CMK (cell line): ENCODE data around the gene HEATR1.
A peak's percentile ranks its signal among the peaks of the same experiment; 100 is the strongest.
"Not testable (repeated sequence)": the region's sequence is repeated elsewhere in the genome, so short reads cannot be mapped to it uniquely, and the experiment has no call there.

ENCODE experiments used
- DNase-seq: peaks from one replicate; pipeline ENCODE4 v3.0.0-alpha.2; 2010; ENCODE audit warnings: low read depth

Gene HEATR1, protein sequence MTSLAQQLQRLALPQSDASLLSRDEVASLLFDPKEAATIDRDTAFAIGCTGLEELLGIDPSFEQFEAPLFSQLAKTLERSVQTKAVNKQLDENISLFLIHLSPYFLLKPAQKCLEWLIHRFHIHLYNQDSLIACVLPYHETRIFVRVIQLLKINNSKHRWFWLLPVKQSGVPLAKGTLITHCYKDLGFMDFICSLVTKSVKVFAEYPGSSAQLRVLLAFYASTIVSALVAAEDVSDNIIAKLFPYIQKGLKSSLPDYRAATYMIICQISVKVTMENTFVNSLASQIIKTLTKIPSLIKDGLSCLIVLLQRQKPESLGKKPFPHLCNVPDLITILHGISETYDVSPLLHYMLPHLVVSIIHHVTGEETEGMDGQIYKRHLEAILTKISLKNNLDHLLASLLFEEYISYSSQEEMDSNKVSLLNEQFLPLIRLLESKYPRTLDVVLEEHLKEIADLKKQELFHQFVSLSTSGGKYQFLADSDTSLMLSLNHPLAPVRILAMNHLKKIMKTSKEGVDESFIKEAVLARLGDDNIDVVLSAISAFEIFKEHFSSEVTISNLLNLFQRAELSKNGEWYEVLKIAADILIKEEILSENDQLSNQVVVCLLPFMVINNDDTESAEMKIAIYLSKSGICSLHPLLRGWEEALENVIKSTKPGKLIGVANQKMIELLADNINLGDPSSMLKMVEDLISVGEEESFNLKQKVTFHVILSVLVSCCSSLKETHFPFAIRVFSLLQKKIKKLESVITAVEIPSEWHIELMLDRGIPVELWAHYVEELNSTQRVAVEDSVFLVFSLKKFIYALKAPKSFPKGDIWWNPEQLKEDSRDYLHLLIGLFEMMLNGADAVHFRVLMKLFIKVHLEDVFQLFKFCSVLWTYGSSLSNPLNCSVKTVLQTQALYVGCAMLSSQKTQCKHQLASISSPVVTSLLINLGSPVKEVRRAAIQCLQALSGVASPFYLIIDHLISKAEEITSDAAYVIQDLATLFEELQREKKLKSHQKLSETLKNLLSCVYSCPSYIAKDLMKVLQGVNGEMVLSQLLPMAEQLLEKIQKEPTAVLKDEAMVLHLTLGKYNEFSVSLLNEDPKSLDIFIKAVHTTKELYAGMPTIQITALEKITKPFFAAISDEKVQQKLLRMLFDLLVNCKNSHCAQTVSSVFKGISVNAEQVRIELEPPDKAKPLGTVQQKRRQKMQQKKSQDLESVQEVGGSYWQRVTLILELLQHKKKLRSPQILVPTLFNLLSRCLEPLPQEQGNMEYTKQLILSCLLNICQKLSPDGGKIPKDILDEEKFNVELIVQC (N-terminal part only)

DNA sequence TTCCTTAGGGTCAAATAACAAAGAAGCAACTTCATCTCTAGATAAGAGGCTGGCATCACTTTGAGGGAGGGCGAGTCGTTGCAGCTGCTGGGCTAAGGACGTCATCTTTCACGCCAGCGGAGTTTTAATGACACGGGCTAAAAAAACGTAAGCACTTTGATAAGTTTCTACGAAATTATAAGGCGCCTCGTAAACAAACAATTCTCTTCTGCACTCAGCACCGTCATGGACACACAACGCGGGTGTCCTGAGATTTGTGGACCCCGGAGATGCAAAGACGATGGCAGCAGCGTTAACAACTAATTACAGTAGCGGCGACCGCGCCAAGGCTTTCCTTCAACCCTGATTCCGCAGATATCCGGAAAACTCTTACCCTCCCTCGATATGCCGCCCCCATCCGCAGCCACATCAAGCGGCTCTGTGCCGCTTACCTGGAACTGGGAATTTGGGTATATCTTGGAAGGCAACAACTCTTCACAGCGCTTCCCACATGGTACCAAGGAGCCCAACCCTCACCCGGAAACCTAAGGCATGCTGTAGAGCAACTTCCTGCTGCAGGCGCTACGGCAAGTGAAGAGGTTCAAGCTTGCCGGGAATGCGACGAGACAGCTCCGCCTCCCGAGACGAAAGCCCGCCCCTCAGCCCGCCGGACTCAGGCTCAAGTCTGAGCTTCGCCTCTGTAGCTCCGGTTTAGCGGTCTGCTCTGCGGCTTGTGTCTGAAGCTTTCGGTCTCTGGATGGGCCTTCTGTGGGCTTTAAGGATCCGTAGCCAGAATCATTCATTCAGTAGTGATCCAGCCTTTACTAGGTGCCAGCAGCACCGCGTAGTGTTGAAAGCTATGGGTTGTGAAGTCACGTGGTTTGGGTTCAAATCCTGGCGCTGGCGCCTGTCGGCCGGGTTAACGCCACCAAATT, at the start of gene HEATR1:
TSS of gene HEATR1 (minus strand) at position 526 of the 914 bp plus-strand sequence. CDS start at position 105, 421 bp downstream.
- peak; percentile 97 for DNase-seq

DNA sequence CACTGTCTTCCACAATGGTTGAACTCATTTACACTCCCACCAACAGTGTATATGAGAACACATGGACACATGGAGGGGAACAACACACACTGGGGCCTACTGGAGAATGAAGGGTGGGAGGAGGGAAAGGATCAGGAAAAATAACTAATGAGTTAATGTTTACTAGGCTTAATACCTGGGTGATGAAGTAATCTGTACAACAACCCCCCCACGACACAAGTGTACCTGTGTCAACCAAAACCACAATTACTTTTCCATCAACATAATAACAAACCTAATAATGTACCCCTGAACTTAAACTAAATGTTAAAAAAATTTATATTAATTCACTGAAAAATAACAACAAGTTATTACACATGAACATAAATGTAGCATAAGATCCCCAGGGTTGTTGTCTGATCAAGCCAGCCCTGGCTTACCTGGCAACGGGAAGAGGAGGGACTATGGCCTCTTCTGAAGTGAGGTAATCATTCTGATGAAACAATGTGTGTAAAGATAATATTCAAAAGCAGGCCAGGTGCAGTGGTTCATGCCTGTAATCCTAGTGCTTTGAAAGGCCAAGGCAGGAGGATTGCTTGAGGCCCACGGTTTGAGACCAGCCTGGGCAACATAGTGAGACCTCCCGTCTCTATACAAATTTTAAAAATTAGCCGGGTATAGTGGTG, 40.8 kb upstream of the HEATR1 start:
- no peak for DNase-seq

DNA sequence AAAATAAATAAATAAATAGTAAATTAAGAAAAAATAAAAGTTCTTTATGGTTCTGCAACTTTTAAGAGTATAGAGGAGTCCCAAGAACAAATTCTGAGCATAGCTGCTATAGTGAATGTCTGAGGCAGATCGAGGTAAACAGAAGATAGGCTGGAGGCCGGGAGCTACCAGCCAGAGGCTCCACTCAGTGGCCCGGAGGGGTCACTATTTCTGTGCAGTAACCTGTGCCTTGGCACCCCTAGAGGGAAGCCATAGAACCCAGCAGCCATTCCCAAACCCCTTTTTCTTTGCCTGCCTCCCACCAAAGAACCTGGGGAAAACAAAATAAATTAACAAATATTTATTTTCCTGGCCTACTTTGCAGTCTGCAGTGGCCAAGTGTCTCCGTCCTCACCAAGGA, 38.4 kb upstream of the HEATR1 start:
- no peak for DNase-seq

DNA sequence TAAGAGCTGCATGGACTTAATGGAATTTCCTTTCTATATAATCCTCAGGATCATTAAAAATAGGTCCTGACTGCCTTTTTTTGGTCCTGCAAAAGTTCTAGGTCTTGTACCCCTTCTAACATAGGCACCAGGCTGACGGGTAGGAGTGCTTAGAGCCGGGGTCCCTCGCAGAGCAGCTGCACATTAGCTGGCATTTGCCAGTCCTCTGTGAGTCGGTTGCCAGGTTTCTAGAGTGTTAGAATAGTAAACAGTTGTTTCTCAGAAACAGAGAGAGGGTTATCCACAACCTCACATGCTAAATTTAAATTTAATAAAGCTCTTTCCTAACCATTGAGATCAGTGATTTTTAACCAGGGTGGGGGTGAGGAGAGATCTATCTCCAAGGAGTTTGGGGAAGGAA, 35.4 kb upstream of the HEATR1 start:
- no peak for DNase-seq

DNA sequence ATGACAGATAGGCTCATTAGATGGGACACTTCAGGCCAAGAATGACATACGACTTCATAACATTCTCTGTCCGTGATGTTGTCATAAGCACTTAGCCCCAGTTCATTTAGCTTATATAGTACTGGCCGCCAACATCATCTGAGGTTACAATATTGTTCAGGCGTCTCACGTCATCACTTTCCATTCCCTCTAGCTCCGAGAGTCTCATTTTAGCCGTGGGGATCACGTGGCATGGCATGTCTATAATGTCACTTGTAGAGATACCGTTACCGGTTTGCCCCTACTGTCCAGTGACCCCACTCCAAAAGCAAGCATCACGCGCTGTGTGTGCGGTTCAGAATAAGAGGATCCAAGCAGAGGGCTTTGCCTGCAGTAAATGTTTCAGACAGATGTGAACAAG, 34.6 kb upstream of the HEATR1 start:
- DNase-seq, result no peak

DNA sequence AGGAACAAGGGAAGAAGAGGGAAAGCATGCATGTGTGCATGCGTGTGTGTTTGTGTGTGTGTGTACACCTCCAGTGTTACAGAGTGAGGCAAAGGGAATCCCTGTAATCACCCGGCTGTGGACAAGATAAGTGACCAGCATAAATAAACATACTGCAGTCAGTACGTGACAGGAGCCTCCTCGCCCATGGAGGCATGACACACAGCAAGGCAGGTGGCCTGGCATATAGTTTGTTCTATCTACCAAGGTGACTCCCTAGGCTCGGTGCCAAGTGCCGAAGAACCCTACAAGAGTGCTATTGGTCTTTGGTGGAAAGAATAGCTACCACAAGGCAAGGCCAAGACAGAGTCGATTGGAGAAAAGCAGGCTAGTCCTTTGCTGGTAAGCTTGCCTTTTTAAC, 31.7 kb upstream of the HEATR1 start:
- DNase-seq, result no peak

DNA sequence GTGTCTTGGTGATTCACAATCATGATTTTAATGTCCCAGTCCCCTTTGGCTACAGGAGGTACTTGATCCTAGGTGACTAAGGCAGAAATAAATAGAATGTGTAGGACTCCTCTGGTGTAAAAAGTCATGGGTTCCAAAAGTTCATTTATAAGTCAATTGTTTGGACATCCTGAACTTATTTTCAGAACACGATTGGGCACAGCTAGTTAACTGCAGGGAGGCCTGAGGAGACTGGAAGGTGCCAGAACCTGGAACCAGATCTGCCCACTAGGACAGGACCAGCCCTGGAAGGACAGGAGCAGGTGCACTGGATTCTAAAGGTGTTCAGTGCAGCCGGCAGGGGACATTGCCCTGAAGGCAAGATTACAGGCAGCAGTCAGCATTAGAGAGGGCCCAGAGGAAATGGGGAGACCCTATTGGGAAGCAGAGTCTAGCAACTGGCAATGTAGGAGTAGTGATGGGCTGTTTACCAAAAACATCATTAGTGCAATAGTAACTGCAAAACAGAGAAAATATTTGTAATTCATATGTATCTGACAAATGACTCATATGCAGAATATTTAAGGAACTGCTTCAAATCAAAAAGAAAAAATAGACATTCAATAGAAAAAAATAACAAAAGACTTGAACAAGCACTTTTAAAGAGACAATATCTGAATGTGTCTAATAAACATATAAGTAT, 23.6 kb upstream of the HEATR1 start:
- DNase-seq, result no peak

DNA sequence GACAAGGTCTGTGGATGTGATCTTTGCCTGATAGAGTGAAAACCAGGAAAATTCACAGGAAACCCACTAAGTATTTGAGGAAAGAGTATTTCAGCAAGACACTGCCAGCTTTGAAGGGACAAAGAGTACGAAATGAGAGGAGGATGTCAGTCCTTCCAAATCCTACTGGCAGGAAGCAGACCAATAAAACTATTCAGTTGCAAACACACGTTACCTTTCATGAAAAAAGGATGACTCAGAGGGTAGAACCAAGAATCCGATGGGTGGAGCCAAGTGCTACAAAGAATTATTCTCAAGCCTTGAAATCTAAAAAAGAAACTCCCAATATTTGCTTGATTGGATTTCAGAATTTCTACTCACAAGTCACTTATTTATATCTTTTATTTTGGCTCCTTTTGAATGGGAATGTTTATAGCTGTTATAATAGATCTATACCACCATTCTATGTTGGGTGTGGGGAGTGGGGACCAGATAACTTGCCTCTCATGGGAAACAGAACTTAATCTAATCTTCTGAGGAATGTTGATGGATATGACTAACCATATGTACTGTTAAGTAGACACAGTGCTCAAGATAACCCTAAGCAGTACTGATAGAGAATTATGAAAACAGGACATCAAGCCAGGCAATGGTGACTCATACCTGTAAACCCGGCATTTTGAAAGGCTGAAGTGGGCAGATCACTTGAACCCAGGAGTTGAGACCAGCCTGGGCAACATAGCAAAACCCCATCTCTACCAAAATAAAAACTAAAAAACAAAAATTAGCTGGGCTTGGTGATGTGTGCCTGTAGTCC, 19.3 kb upstream of the HEATR1 start:
- DNase-seq, result no peak

DNA sequence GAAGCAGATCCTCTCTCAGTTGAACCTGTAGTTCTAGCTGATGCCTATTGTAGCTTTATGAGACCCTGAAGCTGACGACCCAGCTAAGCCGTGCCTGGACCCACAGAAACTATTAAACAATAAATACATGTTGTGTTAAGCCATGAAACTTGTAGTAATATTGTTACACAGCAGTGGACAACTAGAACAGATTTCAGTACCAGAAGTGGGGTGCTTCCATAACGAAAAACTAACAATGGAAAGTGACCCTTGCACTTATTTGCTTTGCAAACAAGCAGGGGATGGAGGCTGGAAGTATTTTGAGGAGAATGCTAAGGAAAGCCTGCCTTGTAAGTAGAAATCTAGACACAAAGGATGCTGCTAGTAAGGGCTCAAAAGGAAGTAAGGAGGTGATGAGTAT, 18.1 kb upstream of the HEATR1 start:
- no peak for DNase-seq

DNA sequence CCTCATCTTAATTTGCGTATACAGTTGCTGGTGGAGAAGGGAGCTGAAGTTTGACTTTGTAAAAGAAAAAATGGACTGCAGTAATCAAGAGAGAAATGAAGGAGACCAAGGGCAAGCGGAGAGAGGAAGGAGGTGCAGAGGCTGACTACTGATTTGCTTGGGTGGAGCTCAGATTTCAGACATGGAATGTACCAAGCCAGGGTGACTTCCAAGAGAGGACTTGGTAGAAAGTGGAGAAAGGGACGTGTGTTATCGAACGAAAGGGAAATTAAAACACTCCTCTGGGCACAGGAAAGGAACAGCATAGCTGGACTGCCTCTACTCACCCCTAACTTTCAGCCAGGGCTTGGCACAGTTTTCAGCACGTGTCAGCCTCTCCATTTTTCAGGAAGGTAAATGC, 15.1 kb upstream of the HEATR1 start:
- DNase-seq, result no peak

DNA sequence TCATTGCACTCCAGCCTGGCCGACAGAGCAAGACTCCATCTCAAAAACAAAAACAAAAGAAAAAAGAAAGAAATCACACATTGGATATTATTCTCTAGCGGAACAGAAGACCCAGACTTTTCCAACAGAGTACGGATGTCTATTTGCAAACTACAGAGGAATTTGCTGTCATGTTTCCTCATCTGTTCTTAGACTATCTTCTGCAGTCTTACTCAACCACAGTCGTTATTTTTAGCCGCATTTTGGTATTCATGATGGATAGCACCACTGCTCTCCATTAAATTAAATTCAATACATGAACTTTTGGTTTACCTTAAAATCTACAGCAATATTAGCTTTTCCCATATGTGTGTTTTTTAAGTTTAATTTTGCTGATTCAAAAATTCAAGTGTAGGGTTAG, 14.2 kb upstream of the HEATR1 start:
- DNase-seq, result no peak

DNA sequence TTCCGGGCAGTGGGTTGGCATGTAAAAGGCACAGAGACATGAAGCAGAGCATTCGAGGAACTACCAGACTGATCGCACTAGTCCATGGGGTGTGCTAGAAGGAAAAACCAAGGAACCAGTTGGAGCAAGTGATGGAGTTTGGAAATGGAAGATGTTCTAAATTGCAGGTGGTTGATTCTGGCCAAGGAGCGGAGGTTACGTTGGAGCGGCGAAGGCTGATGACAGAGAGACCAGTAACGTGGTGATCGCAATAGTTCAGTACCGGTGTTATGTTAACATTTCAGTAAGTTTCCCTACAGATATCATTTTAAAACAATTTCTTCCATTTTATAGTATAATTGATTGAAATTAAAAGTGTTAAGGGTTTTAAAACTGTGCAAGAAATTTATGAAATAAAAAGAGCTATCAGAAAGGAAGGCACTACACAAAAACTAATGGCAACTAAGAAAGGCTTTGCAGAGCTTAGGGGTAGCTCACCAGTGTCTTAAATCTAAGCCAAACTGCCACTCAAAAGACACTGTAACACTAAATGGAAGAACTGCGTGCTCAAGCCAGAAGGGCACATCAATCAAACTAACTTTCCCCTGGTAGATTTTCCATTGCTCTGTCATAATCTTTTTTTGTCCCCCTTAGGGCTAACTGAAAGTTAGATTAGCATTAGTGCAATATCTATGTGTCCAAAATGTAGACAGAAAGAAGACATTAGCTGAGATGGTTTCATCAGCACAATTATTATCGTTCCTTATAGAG, 11.3 kb upstream of the HEATR1 start:
- DNase-seq, result no peak

DNA sequence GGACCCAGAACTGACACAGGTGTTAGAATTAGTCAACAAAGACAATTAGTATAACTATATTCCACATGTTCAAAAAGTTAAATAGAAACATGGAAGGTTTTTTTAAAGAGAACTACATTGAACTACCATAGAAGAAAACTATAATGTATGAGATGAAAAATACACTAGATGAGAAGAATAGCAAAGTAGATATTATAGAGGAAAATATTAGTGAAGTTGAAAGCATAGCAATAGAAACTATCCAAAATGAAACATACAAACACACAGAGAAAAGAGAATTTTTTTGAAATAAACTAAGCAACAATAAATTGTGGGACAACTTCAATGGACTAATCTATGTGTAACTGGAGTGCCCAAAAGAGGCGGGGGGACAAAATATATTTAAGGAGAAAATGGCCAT, 8.0 kb upstream of the HEATR1 start:
- DNase-seq, result no peak

DNA sequence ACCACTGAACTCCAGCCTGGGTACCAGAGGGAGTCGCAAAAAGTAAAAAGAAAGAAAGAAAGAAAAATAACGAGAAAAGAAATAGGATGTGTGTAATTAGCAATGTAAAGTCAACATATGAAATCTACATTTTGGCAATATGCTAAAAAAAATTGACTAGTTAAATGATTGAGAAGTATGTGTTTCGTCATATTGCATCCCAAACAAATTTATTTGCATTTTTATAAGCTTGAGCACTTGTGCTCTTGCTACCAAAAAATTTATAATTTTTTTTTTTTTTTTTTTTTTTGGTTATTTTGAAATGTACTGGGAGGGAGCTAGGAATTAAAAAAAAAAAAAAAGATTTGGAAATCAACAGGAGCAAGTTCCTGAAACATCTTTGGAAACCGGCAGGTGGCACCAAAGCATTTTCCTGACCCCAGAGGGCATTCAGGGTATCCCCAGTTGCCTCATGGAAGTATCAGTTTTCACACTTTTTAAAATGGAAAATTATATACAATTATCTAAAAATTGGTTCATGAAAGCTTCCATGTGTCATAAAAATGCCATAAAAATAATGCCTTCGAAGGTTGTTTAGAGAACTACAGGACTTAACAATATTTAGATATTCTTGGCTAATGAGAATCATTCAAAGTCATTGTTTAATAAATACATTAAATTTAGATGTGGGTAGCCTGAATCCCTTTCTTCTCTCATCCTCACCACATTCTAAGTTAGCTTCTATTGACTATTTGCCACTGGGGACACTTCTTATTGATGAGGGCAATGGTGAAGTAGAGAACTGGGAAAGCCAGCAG, 4.8 kb upstream of the HEATR1 start:
- peak; percentile 29 for DNase-seq

DNA sequence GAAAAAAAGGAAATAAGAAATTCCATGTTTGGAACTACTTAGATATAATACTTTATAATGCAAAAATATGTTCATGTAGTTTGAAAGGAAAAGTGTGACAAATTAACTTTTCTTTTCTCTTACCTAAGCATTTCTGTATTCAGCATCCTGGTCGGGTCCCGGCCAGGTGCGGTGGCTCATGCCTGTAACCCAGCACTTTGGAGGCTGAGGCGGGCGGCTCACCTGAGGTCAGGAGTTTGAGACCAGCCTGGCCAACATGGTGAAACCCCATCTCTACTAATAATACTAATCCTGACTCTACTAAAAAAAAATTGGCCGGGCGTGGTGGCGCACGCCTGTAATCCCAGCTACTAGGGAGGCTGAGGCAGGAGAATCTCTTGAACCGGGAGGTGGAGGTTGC, 3.3 kb upstream of the HEATR1 start:
- DNase-seq, result not testable (repeated sequence)

DNA sequence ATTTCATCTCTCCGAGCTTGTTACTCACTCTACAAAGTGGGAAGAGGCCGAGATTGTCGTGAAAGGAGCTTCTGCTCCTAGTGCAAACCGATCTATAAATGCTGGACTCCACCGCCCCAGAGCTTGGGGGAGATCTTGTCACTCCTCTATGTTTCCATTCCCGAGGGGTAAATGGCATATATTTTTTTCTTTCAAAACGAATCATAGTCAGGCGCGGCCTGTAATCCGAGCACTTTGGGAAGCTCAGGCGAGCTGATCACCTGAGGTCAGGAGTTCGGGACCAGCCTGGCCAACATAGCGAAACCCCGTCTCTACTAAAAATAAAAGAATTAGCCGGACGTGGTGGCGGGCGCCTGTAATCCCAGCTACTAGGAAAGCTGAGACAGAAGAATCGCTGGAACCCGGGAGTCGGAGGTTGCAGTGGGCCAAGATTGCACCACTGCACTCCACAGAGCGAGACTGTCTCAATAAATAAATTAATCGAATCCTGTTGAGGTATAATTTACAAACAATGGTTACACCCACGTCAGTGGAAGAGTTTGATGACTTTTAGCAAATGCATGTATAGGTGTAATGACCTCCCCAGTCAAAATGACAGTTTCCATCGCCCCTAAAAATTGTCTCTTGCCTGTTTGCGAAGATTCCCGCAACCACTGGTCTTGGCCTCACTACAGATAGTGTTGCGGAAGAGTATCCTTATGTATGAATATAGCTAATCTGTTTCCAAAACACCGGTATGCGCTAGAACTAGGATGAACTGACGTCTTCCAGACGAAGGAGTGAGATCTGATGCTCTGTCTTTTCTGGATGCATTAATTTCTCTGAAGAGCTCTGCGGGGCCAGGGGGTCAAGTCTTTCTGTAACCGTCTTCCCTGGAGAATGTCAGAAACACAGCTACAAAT, 840 bp upstream of the HEATR1 start:
- DNase-seq, result no peak

DNA sequence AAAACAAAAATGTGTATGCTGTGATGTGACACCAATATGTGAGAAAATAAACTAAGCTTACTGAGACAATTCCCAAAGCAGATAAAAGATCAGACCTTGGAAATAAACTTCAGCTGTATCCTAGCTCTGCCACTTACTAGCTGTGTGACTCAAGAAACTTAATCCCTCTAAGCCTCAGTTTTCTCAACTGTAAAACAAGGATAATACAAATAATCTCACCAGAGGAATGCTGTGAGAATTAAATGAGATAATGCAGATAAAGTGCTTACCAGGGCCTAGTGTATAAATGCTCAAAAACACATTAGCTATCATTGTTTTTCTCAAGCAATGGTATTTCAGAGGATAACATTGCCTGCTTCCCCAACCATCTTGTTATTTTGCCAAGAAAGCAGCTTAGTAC, 2.1 kb downstream of the HEATR1 start:
- no peak for DNase-seq
